B cell (primary cell): Measurements from ENCODE around the gene AUTS2.

Experiments
- EZH2 ChIP-seq: IDR thresholded peaks from 2 replicates; pipeline ENCODE4 v1.6.1; 2012; ENCODE audit warnings: borderline replicate concordance, low read depth, mild to moderate bottlenecking, moderate library complexity, low read length; ENCODE audit not compliant: insufficient read depth, poor library complexity, severe bottlenecking
- TF ChIP-seq, protein P1 (sequence below): fragments of 200-600 bp; IDR thresholded peaks from one replicate; pipeline ENCODE4 v1.8.0; 2022; ENCODE audit warnings: antibody characterized with exemption, mild to moderate bottlenecking

GRCh38 chr7:70498232-70498992 lies 900.1 kb downstream of the AUTS2 start:
- TF ChIP-seq EZH2 = no peak
- TF ChIP-seq, protein P1, sequence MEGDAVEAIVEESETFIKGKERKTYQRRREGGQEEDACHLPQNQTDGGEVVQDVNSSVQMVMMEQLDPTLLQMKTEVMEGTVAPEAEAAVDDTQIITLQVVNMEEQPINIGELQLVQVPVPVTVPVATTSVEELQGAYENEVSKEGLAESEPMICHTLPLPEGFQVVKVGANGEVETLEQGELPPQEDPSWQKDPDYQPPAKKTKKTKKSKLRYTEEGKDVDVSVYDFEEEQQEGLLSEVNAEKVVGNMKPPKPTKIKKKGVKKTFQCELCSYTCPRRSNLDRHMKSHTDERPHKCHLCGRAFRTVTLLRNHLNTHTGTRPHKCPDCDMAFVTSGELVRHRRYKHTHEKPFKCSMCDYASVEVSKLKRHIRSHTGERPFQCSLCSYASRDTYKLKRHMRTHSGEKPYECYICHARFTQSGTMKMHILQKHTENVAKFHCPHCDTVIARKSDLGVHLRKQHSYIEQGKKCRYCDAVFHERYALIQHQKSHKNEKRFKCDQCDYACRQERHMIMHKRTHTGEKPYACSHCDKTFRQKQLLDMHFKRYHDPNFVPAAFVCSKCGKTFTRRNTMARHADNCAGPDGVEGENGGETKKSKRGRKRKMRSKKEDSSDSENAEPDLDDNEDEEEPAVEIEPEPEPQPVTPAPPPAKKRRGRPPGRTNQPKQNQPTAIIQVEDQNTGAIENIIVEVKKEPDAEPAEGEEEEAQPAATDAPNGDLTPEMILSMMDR = no peak
